CD4-positive, alpha-beta T cell treated with Interleukin-1 beta for 1 hour (primary cell): ENCODE data around the gene TRAF3IP1.
"Not testable (repeated sequence)": the region's sequence is repeated elsewhere in the genome, so short reads cannot be mapped to it uniquely, and the experiment has no call there.

Source experiments
- DNase-seq, 2 donors: peaks; one replicate each; pipeline ENCODE4 v3.0.0-alpha.2; 2020 to 2022

TRAF3IP1 gene

GRCh38 chr2:238382381-238382781 is 62.1 kb downstream of the TRAF3IP1 start:
- DNase-seq, result no peak

DNA sequence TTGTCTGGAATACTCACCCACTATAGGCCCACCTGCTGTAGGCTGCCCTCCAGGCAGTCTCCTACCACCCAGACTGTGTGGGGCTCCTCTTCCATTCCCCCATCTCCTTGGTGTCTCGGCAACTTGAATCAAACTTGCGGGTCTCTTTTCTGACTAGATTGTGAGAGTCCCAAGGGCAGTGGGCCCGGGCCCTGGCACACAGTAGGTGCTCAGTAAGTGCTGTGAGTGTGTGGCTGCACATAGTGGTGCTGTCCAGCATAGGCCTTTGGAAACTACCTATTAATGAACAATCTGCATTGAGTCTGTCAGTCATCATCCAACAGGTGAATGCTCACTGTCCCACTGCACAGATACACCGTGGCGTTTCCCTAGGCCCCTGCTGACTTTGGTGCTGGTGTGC is 62.8 kb downstream of the TRAF3IP1 start:
- no peak for DNase-seq

- DNase-seq, result no peak
Observed at GRCh38 chr2:238383743-238384380, 63.5 kb downstream of the TRAF3IP1 start.

- no peak for DNase-seq
Observed at GRCh38 chr2:238387332-238387731, 67.0 kb downstream of the TRAF3IP1 start.

GRCh38 chr2:238388794-238389193 is 68.5 kb downstream of the TRAF3IP1 start:
- no peak for DNase-seq

DNA sequence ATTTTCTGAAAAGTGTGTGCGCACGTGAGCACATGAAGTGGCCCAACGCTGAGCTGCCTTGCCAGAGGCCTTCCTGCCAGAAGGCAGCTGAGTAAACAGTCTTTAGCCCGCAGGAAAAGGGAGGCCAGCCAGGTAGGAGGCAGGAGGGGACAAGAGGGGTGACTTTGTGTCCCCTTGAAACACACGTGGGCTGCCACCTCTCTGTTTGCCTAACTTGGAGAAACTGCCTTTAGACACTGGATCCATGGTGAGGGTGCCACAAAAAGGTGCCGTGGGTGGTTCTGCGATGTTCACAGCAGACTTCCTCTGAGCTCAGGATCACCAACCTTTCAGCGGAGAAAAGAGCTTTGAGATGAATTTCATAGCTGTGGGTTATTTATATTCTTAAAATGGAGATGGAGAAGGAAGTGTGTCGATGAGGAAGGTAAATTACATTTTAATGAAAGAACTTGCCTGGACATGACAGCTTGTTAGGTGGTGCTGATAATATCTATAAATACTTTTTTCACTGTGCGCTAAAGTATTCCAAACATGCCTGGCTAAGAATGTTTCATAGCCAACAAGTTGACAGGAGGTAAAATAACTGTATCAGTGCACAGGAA is 69.8 kb downstream of the TRAF3IP1 start:
- no peak for DNase-seq

DNA sequence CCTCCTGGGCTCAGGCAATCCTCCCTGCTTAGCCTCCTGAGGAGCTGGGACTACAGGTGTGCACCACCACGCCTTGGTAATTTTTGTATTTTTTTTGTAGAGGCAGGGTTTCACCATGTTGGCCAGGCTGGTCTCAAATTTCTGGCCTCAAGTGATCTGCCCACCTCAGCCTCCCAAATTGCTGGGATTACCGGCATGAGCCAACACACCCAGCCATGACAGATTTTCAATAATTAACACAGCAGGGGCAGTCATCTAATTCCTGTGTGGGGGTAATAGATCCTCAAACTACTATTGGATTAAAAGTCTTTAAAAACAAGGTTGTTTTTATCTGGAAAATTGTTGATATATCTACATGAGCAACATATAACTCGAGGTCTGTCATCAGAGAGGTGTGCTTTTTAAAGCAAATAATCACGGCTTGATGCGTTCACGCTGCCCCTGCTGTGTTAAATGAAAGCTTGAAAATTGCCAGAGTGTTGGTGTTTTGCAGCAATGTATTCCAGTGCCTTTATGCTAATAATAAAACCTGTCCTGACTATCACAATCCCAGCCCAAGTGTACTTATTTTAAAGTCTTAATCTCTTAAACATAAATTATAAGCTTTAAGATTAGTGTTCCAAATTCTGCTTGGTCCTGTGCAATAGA is 70.8 kb downstream of the TRAF3IP1 start:
- no peak for DNase-seq

- DNase-seq, result no peak
Observed at GRCh38 chr2:238396663-238397062, 76.3 kb downstream of the TRAF3IP1 start.

- no peak for DNase-seq
Observed at GRCh38 chr2:238397356-238397755, 77.0 kb downstream of the TRAF3IP1 start.

DNA sequence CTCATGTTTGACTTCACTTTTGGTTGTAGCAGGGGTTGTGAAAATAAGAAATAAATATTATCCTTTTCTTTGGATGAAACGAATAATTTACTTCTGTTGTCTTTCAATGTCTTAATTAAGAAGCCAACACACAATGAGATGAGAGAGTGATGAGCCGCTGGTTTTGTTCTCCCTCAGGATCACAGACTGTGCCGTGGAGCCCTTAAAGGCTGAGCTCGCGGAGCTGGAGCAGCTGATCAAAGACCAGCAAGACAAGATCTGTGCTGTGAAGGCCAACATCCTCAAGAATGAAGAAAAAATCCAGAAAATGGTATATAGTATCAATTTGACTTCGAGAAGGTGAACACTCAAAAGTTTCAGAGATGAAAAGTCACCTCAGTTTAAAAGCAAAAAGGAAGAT is 78.3 kb downstream of the TRAF3IP1 start:
- no peak for DNase-seq

- no peak for DNase-seq
Observed at GRCh38 chr2:238399094-238399493, 78.8 kb downstream of the TRAF3IP1 start.

DNA sequence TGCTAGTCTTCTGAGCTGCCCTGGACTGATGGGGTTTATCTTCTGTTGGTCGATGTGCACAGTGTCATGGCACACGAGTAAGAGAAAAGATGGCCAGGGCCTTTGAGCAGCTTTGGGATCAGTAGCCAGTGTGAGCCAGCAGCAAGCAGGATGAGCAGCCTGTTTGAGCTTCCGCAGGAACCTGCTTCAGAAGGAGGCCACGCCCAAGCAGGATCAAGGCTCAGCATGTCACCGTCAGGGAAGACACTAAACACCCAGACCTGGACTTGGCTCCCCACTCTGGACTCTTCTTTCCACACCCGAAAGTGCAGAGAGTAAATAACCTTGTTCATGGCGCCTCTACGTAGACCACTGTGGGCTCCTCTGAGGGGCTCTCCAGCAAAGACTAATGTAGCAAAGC is 81.2 kb downstream of the TRAF3IP1 start:
- DNase-seq, result no peak

- DNase-seq, result no peak
Observed at GRCh38 chr2:238403632-238404405, 83.5 kb downstream of the TRAF3IP1 start.

- no peak for DNase-seq
Observed at GRCh38 chr2:238404406-238405216, 84.3 kb downstream of the TRAF3IP1 start.

- DNase-seq, result not testable (repeated sequence)
Observed at GRCh38 chr2:238405217-238405555, 84.9 kb downstream of the TRAF3IP1 start.

- no peak for DNase-seq
Observed at GRCh38 chr2:238406221-238406997, 86.1 kb downstream of the TRAF3IP1 start.

GRCh38 chr2:238406998-238407285 is 86.6 kb downstream of the TRAF3IP1 start:
- DNase-seq, result no peak

GRCh38 chr2:238407566-238407965 is 87.2 kb downstream of the TRAF3IP1 start:
- DNase-seq, result no peak

GRCh38 chr2:238408615-238409340 is 88.5 kb downstream of the TRAF3IP1 start:
- DNase-seq, result no peak

DNA sequence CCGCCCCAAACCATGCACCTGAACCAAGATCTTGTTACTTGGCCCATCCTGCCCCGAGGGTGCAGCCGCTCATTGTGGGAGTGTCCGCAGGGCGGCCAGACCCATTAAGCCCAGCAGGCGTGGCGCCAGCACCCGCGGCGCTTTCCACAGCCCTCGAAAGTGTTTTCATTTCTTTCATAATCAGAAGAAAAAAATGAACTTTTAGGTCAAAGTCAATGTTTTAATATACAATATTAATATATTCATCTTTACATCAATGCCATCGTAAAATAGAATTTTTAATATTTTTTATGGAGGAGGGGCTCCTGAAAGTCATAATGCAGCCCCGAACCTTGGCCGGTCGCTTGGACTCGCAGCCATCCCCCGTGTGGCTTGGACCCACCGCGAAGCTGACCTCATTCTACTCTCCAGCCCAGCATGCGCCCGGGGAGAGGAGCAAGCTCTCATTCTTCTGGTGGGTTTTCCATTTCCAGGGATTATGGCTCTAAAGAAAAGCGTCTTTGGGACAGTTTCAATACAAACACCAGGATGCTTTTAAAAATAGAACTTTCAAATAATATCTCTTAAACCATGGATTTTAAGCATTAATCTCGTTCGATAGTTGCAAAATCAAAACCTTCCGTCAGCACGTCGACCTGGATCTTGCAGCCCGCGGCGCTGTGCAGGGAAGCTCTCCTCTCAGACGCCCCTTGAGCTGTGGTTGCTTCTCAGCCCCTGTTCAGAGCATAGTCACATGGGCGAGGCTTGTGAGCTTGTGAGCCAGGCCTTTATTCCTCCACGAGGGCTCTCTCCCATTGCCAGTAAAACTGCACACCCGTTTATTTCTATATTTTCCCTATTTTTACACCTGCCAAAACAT is 89.3 kb downstream of the TRAF3IP1 start:
- DNase-seq, result no peak
